Measurements from ENCODE around the gene GSC2. TPM values are rescaled to one million over a fixed set of nuclear protein-coding genes. Genes with fewer than 3 reads are reported as not detected.

The GSC2 gene
- total and polyA plus RNA-seq, 9 of the 15 experiments (the other 6 are each of a cell fraction or from before 2014, with no cell fraction given), result not detected

DNA sequence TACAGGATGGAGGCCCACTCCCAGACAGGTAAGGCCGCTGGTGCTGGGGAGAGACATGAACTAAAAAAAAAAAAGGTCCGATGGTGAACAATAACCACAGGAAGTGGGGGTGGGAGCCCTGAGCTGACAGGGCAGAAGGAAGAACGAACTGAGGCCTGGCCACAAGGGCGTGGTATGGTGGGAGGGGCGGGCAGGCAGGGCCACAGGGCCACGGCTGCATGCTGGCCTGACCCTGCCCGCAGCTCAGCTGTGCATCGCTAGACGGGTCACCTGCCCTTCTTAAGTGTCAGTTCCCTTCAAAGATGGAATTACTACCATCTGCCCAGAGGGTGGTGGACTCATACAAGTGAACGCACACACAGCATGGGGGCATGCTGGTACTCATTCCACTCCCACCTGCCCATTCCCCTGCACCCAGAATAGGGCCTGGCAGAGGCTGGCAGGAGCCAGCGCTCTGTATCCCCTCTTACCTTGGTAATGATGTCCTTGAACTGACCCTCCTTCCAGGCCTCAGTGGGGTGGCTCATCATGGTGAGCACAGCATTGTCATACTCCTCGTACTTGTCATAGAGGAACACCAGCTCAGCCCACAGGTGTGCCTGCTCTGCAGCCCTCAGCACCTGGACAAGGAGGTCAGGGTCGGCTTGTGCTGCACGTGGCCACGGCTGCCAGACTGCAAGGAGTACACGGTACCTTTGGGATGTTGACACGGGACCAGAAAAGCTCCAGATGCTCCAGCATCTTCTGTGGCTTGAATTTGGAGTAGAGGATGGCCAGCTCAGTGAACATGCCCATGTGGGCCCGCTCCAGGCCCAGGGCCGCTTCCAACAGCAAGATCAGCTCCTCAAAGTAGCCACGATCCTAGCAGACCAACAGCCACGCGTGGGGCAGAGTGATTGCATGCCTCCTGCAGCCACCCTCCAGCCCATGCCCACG lies 46.0 kb upstream of the GSC2 start (continued):
- no peak for TF ChIP-seq PPARD (CRISPR knock-in tag; IDR thresholded peaks at IDR 0.05)
- no peak for TF ChIP-seq POLR2G (IDR thresholded peaks at IDR 0.05; ENCODE audit: low read depth, low read length)
- TF ChIP-seq, protein P1, sequence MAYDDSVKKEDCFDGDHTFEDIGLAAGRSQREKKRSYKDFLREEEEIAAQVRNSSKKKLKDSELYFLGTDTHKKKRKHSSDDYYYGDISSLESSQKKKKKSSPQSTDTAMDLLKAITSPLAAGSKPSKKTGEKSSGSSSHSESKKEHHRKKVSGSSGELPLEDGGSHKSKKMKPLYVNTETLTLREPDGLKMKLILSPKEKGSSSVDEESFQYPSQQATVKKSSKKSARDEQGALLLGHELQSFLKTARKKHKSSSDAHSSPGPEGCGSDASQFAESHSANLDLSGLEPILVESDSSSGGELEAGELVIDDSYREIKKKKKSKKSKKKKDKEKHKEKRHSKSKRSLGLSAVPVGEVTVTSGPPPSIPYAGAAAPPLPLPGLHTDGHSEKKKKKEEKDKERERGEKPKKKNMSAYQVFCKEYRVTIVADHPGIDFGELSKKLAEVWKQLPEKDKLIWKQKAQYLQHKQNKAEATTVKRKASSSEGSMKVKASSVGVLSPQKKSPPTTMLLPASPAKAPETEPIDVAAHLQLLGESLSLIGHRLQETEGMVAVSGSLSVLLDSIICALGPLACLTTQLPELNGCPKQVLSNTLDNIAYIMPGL (CRISPR knock-in tag; IDR thresholded peaks at IDR 0.05), result 0 out of 2 replicates have a peak, but pooled peaks have one; percentile 66
- TF ChIP-seq, protein P2, sequence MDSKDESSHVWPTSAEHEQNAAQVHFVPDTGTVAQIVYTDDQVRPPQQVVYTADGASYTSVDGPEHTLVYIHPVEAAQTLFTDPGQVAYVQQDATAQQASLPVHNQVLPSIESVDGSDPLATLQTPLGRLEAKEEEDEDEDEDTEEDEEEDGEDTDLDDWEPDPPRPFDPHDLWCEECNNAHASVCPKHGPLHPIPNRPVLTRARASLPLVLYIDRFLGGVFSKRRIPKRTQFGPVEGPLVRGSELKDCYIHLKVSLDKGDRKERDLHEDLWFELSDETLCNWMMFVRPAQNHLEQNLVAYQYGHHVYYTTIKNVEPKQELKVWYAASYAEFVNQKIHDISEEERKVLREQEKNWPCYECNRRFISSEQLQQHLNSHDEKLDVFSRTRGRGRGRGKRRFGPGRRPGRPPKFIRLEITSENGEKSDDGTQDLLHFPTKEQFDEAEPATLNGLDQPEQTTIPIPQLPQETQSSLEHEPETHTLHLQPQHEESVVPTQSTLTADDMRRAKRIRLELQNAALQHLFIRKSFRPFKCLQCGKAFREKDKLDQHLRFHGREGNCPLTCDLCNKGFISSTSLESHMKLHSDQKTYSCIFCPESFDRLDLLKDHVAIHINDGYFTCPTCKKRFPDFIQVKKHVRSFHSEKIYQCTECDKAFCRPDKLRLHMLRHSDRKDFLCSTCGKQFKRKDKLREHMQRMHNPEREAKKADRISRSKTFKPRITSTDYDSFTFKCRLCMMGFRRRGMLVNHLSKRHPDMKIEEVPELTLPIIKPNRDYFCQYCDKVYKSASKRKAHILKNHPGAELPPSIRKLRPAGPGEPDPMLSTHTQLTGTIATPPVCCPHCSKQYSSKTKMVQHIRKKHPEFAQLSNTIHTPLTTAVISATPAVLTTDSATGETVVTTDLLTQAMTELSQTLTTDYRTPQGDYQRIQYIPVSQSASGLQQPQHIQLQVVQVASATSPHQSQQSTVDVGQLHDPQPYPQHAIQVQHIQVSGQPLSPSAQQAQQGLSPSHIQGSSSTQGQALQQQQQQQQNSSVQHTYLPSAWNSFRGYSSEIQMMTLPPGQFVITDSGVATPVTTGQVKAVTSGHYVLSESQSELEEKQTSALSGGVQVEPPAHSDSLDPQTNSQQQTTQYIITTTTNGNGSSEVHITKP (IDR thresholded peaks at IDR 0.05; ENCODE audit: partially characterized antibody), result peak; percentile 49
- peak in 1 of 2 experiments; percentile 71; a peak in 2 of 4 replicates for TF ChIP-seq FOXA3 (CRISPR knock-in tag; conservative IDR thresholded peaks at IDR 0.05 in 1 of 2, IDR thresholded peaks at IDR 0.05 in 1 of 2)
- peak in 1 of 2 experiments; percentile 46; a peak in 1 of 4 replicates for TF ChIP-seq TEAD1 (CRISPR knock-in tag; IDR thresholded peaks at IDR 0.05)
- peak; percentile 37; the same call in 1 of the 2 replicates for TF ChIP-seq ZNF384 (IDR thresholded peaks at IDR 0.05; ENCODE audit: low read depth, low read length)
- peak; percentile 78; the same call in 1 of the 2 replicates for TF ChIP-seq ZNF12 (CRISPR knock-in tag; IDR thresholded peaks at IDR 0.05)
- TF ChIP-seq GTF2F1 (IDR thresholded peaks at IDR 0.05; ENCODE audit: low read depth, low read length), result no peak
- TF ChIP-seq CBX3 (IDR thresholded peaks at IDR 0.05; ENCODE audit: borderline replicate concordance in 1 of 2, low read length in 2 of 2), result peak in 1 of 2 experiments; percentile 32; a peak in 1 of 3 replicates
- no peak for TF ChIP-seq WHSC1 (IDR thresholded peaks at IDR 0.05; ENCODE audit: low read length)
- TF ChIP-seq, protein P3, sequence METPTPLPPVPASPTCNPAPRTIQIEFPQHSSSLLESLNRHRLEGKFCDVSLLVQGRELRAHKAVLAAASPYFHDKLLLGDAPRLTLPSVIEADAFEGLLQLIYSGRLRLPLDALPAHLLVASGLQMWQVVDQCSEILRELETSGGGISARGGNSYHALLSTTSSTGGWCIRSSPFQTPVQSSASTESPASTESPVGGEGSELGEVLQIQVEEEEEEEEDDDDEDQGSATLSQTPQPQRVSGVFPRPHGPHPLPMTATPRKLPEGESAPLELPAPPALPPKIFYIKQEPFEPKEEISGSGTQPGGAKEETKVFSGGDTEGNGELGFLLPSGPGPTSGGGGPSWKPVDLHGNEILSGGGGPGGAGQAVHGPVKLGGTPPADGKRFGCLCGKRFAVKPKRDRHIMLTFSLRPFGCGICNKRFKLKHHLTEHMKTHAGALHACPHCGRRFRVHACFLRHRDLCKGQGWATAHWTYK (CRISPR knock-in tag; IDR thresholded peaks at IDR 0.05), result peak; percentile 93
- TF ChIP-seq STAG1 (CRISPR knock-in tag; IDR thresholded peaks at IDR 0.05; ENCODE audit: borderline replicate concordance), result peak; percentile 38
- TF ChIP-seq, protein P4, sequence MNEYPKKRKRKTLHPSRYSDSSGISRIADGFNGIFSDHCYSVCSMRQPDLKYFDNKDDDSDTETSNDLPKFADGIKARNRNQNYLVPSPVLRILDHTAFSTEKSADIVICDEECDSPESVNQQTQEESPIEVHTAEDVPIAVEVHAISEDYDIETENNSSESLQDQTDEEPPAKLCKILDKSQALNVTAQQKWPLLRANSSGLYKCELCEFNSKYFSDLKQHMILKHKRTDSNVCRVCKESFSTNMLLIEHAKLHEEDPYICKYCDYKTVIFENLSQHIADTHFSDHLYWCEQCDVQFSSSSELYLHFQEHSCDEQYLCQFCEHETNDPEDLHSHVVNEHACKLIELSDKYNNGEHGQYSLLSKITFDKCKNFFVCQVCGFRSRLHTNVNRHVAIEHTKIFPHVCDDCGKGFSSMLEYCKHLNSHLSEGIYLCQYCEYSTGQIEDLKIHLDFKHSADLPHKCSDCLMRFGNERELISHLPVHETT (CRISPR knock-in tag; conservative IDR thresholded peaks at IDR 0.05 in 1 of 2, IDR thresholded peaks at IDR 0.05 in 1 of 2), result 0 out of 4 replicates have a peak, but pooled peaks of 1 of the 2 experiments have one; percentile 74
- peak; percentile 34; the same call in 1 of the 2 replicates for TF ChIP-seq ZBTB7A (IDR thresholded peaks at IDR 0.05; ENCODE audit: borderline replicate concordance, control insufficient read depth, low read depth, low read length)

Data from K562 (cell line).